CD4-positive, alpha-beta T cell treated with Interleukin-10 for 1 hour (primary cell): ENCODE measurements around the gene LTBP3.
A peak's percentile ranks its signal among the peaks of the same experiment; 100 is the strongest.

Experiments used
- DNase-seq: peaks from one replicate; pipeline ENCODE4 v3.0.0-alpha.2; 2020

Gene LTBP3

GRCh38 chr11:65585396-65586246 lies 27.5 kb upstream of the LTBP3 start:
- DNase-seq: no peak

- no peak for DNase-seq
These were observed 26.6 kb upstream of the LTBP3 start for GRCh38 chr11:65584723-65585171.

- DNase-seq: no peak
These were observed 25.9 kb upstream of the LTBP3 start for GRCh38 chr11:65584106-65584505.

- DNase-seq: no peak
These were observed 25.4 kb upstream of the LTBP3 start for GRCh38 chr11:65583589-65583988.

GRCh38 chr11:65581928-65582327 lies 23.8 kb upstream of the LTBP3 start:
- no peak for DNase-seq

GRCh38 chr11:65580756-65581155 lies 22.6 kb upstream of the LTBP3 start:
- no peak for DNase-seq

DNA sequence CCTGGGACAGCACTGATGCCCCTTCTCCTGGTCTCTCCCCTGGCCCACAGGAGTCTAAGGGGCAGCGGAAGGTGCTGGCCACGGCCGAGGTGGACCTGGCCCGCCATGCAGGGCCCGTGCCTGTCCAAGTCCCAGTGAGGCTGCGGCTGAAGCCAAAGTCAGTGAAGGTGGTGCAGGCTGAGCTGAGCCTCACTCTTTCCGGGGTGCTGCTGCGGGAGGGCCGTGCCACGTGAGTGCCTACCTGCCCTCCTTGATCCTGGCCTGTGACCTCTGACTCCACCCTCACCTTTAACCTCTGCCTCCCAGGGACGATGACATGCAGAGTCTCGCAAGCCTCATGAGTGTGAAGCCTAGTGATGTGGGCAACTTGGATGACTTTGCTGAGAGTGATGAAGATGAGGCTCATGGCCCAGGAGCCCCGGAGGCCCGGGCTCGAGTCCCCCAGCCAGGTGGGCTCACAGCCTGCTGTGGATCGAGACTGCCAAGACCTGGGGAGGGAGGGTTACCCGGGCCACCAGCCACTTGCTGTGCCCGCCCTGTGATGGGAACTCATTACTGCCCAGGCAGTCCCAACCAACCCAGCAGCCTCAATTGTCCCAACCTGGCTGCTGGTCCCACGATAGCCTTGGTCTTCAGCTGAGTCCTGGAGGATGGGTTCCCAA lies 22.0 kb upstream of the LTBP3 start:
- DNase-seq: no peak

- DNase-seq: no peak
These were observed 21.1 kb upstream of the LTBP3 start for GRCh38 chr11:65579291-65579690.

DNA sequence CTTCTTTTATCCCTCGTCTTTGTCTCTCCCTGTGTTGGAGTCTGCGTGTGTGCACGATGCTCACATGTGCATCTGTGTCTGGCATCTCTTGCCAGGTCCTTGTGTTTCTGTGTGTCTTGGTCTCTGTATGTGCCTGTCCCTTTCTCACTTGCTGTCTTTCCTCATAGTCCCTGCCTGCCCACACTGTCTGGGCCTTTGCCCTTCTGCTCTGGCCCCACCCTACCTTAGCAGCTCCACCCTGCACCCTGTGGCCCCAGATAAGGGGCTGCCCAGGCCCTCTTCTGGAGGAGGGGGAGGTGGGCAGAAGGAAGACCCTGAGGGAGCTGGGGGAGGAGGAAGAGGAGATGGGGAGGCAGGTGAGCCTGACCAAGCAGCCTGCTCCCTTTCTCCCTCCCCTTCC lies 20.5 kb upstream of the LTBP3 start:
- no peak for DNase-seq

- DNase-seq: no peak
These were observed 20.0 kb upstream of the LTBP3 start for GRCh38 chr11:65578134-65578533.

DNA sequence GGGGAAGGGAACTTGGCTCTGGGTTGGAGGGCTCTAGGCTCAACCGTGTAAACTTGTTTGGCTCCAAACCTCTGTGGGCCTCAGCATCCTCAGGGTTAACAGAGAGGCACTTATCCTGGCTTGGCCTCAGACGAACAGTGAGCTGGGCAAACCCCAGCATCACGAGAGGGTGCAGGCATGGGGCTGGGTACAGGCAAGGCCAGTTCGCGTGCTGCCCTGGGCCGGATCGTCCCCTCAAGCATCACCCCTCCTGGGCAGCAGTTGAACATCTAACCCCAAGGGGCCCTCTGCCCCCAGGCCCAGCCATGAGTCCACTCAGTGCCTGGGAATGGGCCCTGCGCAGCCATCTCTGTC lies 19.6 kb upstream of the LTBP3 start:
- no peak for DNase-seq

- peak; percentile 45 for DNase-seq
These were observed 19.0 kb upstream of the LTBP3 start for GRCh38 chr11:65576867-65577755.

DNA sequence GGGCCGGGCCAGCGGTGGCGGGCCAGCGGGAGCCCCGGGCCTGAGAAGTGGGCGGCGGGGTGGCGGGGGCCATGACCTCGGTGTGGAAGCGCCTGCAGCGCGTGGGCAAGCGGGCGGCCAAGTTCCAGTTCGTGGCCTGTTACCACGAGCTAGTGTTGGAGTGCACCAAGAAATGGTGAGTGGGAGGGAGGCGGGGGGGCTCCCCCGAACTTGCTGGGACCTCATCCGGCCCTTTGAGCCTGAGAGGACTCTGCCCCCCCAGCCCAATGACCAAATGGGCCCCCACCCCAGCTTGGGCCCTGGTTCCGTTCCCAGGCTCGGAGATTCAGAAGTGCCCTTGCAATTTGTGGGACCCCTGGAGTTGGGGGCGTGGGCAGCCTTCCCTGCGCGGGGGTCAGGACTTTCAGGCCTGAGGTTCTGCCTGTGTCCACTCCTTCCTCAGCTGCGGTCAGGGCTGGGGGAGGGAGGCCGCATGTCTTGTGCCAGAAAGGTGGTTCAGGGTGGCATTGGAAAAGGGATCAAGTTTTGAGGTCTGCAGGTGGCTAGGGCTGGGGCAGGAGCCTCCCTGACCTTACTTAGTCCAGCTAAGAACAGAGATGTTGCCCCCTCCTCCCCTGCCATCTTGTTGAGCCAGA lies 18.2 kb upstream of the LTBP3 start:
- peak; percentile 39 for DNase-seq

DNA sequence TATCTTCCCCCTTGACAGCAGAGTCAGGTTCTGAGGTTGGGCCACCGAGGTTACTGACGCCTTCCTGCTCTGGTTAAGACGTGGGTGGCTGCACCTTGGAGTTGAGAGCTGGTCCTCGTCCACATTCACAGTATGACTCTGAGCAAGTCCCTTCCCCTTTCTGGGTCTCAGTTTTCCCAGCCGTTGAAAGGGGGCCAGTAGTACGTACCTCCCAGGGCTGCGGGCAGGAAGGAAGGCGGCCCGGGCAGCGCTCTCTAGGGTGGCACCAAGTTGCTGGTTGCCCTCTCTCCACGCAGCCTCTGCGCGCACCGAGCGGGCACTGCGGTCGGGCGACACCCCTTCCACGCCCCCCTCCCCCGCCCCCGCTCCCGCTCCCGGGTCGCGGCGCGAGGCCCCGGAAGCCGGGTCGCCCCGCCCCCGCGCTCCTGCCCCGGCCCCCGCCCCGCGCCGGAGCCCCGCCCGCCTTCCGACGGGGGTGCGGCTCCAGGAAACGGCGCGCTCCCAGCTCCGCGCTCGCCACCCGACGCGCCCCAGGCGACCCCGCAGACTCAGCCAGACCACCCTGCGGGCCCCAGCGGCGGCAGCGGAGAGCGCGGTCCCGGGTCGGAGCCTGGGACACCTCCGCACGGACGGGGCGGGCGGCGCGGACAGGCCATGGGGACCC lies 17.5 kb upstream of the LTBP3 start, which contains the start of gene EHBP1L1:
Gene EHBP1L1 (plus strand): TSS at position 486 of the 664 bp plus-strand sequence. CDS start 250 bp downstream, outside the sequence.
- DNase-seq: peak; percentile 88

- no peak for DNase-seq
These were observed 16.8 kb upstream of the LTBP3 start for GRCh38 chr11:65574811-65575567.

- DNase-seq: peak; percentile 97
These were observed 16.1 kb upstream of the LTBP3 start for GRCh38 chr11:65574109-65574810.

- DNase-seq: no peak
These were observed 15.4 kb upstream of the LTBP3 start for GRCh38 chr11:65573391-65574079.

DNA sequence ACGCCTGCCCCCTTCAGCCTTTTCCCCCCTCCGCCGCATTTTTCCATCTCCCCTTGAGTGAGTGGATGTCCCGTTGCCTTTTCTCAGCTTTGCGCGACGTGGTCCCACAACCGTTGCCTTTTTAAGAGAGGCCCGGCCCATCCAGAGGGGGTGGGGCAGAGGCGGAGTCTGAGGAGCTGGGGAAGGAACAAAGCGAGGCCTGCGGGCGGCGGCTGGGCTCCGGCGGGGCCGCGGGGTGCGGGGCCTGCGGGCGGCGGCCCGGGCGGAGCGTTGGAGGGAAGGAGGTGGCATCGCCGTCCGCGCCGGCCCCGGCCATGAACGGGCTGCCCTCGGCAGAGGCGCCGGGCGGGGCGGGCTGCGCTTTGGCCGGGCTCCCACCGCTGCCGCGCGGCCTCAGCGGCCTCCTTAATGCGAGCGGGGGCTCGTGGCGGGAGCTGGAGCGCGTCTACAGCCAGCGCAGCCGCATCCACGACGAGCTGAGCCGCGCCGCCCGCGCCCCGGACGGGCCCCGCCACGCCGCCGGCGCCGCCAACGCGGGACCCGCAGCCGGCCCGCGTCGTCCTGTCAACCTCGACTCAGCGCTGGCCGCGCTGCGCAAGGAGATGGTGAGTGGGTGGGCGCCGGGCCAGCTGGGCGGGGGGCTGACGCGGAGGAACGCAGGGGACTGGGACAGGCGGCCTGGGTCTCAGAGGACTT lies 14.3 kb upstream of the LTBP3 start, which contains the start of gene FAM89B:
Gene FAM89B (plus strand): TSS at position 183 of the 696 bp plus-strand sequence. CDS start 132 bp downstream, at position 315.
- DNase-seq: peak; percentile 92

GRCh38 chr11:65571940-65572339 lies 13.8 kb upstream of the LTBP3 start:
- no peak for DNase-seq
